Neutrophil (primary cell): ENCODE measurements around the gene UGT2B10.

Source experiments
- H3K27ac ChIP-seq: fragments of 200-600 bp; sonication (generic); 2 replicates; pipeline ENCODE4 v1.5.1; 2016; ENCODE audit warnings: mild to moderate bottlenecking, moderate library complexity
- H3K27me3 ChIP-seq: fragments of 200-600 bp; sonication (generic); 2 replicates; pipeline ENCODE4 v1.6.0; 2016; ENCODE audit warnings: mild to moderate bottlenecking
- H3K36me3 ChIP-seq: fragments of 200-600 bp; sonication (generic); 2 replicates; pipeline ENCODE4 v1.5.1; 2017
- H3K4me1 ChIP-seq, 2 experiments: fragments of 200-600 bp in 1 of 2; sonication (generic) in 1 of 2; 1 replicate in 1 of 2; 2 replicates in 1 of 2; pipeline versions ENCODE4 v1.5.1 to v1.6.1; 2013 to 2016; ENCODE audit warnings: low read depth in 1 of 2, low read length in 1 of 2, mild to moderate bottlenecking in 1 of 2, moderate library complexity in 1 of 2; ENCODE audit not compliant: control insufficient read depth in 1 of 2, insufficient read depth in 1 of 2
- H3K4me3 ChIP-seq, 2 experiments: fragments of 200-600 bp in 1 of 2; sonication (generic) in 1 of 2; 1 replicate in 1 of 2; 2 replicates in 1 of 2; pipeline ENCODE4 v1.5.1; 2013 to 2016; ENCODE audit warnings: low read depth in 1 of 2, low read length in 1 of 2, mild to moderate bottlenecking in 1 of 2, moderate library complexity in 1 of 2
- H3K9me3 ChIP-seq: fragments of 200-600 bp; sonication (generic); 2 replicates; pipeline ENCODE4 v1.5.1; 2016
- TF ChIP-seq, protein P1 (sequence below): fragments of 200-600 bp; sonication (generic); IDR thresholded peaks from 2 replicates; pipeline ENCODE4 v1.5.1; 2016; ENCODE audit warnings: antibody characterized with exemption

UGT2B10 gene

DNA sequence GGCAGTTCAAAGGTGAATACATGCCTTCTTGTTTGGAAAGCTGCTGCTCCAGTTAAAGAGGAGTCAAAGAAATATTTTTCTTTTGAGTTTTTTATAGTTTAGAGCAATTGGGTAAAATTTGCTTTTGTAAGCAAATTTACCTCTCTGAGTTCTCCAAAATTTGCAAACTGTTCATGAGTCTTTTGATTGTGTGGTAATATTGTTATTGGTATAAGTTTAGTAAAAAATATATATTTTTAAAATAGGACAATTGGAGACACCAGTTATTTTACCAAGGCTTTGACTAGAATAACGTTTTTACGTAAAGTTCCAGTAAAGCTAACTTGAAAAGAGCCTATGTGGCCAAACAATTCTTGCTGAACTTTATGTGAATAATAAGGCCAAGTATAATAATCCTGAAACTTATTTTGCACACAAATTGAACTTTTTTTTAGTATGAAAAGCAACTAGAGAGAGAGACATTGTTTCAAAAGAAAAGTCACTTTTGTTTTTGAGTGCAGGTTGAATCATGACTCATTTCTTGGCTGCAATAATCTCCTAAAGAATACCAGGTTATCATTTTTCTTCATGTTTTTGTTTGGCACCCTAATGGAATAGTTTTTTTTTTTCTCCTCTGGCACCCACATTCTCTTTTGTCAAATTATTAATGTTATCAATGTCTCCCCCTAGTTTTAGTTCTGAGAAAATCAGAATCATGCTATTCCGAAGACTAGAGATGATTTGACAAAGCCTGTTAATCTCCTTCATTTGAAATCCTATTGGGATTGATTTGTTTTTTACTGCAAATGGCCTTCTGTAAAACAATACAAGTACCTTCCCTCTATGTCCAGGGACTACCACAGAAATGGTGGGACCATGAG is 57.1 kb downstream of the UGT2B10 start:
- no peaks in the 10 kb centered on the region for H3K27me3 ChIP-seq
- H3K27ac ChIP-seq = no peak overlapping the region
- H3K4me3 ChIP-seq = no peak overlapping the region
- no peaks in the 10 kb centered on the region for H3K9me3 ChIP-seq
- no peaks in the 10 kb centered on the region for H3K4me1 ChIP-seq
- TF ChIP-seq, protein P1, sequence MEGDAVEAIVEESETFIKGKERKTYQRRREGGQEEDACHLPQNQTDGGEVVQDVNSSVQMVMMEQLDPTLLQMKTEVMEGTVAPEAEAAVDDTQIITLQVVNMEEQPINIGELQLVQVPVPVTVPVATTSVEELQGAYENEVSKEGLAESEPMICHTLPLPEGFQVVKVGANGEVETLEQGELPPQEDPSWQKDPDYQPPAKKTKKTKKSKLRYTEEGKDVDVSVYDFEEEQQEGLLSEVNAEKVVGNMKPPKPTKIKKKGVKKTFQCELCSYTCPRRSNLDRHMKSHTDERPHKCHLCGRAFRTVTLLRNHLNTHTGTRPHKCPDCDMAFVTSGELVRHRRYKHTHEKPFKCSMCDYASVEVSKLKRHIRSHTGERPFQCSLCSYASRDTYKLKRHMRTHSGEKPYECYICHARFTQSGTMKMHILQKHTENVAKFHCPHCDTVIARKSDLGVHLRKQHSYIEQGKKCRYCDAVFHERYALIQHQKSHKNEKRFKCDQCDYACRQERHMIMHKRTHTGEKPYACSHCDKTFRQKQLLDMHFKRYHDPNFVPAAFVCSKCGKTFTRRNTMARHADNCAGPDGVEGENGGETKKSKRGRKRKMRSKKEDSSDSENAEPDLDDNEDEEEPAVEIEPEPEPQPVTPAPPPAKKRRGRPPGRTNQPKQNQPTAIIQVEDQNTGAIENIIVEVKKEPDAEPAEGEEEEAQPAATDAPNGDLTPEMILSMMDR = no peak
- H3K36me3 ChIP-seq = no peaks in the 10 kb centered on the region

DNA sequence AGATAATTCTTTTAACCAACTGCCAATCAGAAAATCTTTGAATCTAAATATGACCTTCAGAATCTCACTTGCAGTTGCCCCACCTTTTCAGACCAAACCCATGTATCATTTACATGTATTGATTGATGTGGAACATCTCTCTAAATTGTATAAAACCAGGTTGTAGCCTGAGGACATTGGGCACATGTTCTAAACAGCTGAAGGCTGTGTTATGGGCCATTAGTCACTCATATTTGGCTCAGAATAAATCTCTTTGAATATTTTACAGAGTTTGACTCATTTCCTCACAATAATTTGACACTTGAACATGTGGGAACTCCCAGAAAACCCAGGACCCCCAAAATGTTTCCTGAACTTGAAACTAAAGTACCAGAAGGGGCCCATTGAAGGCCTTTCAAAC is 58.7 kb downstream of the UGT2B10 start:
- no peak overlapping the region for H3K4me3 ChIP-seq
- no peak overlapping the region for H3K27ac ChIP-seq
- H3K36me3 ChIP-seq = no peaks in the 10 kb centered on the region
- TF ChIP-seq, protein P1 = no peak
- no peaks in the 10 kb centered on the region for H3K9me3 ChIP-seq
- no peaks in the 10 kb centered on the region for H3K4me1 ChIP-seq
- no peaks in the 10 kb centered on the region for H3K27me3 ChIP-seq

DNA sequence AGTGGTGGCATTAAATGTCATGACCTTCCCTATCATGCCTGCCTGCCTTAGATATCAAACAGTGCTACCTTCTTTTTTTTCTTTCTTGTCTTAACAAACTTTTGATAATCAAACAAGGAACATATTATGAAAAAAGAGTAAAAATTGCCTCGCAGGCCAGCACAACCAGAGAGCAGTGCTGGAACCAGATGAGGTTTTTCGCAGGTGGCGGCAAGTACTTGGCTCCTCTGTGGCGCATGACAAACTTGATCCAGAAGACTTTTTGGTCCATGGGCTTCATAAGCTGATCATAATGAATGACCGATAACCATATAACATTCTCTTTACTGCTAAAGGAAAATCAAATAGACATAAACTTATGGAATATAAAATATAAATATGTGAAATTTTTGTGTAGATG is 61.8 kb downstream of the UGT2B10 start:
- Histone ChIP-seq H3K4me1 (no peaks in the 10 kb centered on the region), H3K27ac (no peak overlapping the region), H3K36me3 (no peaks in the 10 kb centered on the region), H3K4me3 (no peak overlapping the region), H3K27me3 (no peaks in the 10 kb centered on the region), H3K9me3 (no peaks in the 10 kb centered on the region)
- TF ChIP-seq, protein P1 = no peak

GRCh38 chr4:68878048-68878447 is 62.3 kb downstream of the UGT2B10 start:
- TF ChIP-seq, protein P1 = no peak
- Histone ChIP-seq H3K27me3 (no peaks in the 10 kb centered on the region), H3K27ac (no peak overlapping the region), H3K9me3 (no peaks in the 10 kb centered on the region), H3K4me3 (no peak overlapping the region), H3K36me3 (no peaks in the 10 kb centered on the region), H3K4me1 (no peaks in the 10 kb centered on the region)
